ENCODE results near the gene WHAMM.

Gene WHAMM

GRCh38 chr15:82871358-82871757 lies 61.9 kb downstream of the WHAMM start:
- no peak for DNase-seq

- DNase-seq: no peak
Observed at GRCh38 chr15:82871832-82872484, 62.5 kb downstream of the WHAMM start.

GRCh38 chr15:82873000-82873680 lies 63.7 kb downstream of the WHAMM start:
- no peak for DNase-seq

- no peak for DNase-seq
Observed at GRCh38 chr15:82874267-82874666, 64.8 kb downstream of the WHAMM start.

- DNase-seq: no peak
Observed at GRCh38 chr15:82874961-82875360, 65.5 kb downstream of the WHAMM start.

- peak; percentile 74 for DNase-seq
Observed at GRCh38 chr15:82875411-82876003, 66.1 kb downstream of the WHAMM start.

GRCh38 chr15:82877825-82878224 lies 68.4 kb downstream of the WHAMM start:
- no peak for DNase-seq

GRCh38 chr15:82878325-82878724 lies 68.9 kb downstream of the WHAMM start:
- no peak for DNase-seq

GRCh38 chr15:82880704-82881103 lies 71.3 kb downstream of the WHAMM start:
- no peak for DNase-seq

GRCh38 chr15:82881747-82882146 lies 72.3 kb downstream of the WHAMM start:
- DNase-seq: no peak

- DNase-seq: no peak
Observed at GRCh38 chr15:82882273-82882928, 73.0 kb downstream of the WHAMM start.
